Endothelial cell of umbilical vein (primary cell): ENCODE results near the gene GBE1.

Experiments used
- EZH2 ChIP-seq: IDR thresholded peaks from 2 replicates; pipeline ENCODE4 v1.6.1; 2012; ENCODE audit warnings: borderline replicate concordance, low read depth, mild to moderate bottlenecking, moderate library complexity, low read length, inconsistent platforms; ENCODE audit not compliant: severe bottlenecking
- MYC ChIP-seq: IDR thresholded peaks from one replicate; pipeline ENCODE4 v1.6.1; 2011; ENCODE audit warnings: mild to moderate bottlenecking, low read depth, low read length

GRCh38 chr3:81554388-81554787 is 207.1 kb downstream of the GBE1 start:
- TF ChIP-seq MYC (no peak), EZH2 (no peak)
